Subcutaneous abdominal adipose tissue (tissue), 5 donors: ENCODE data around the gene PRDM4.

ENCODE experiments used
- H3K27ac ChIP-seq: one replicate; pipeline ENCODE4 v1.7.0; 2013; ENCODE audit warnings: low read depth, mild to moderate bottlenecking, inconsistent platforms, low read length, moderate library complexity
- H3K27me3 ChIP-seq, 5 donors: one replicate each; pipeline ENCODE4 v1.7.0; 2013; ENCODE audit warnings: low read length in 5 of 5, inconsistent platforms in 1 of 5; ENCODE audit not compliant: control insufficient read depth in 5 of 5, insufficient read depth in 4 of 5
- H3K36me3 ChIP-seq, 5 donors: one replicate each; pipeline ENCODE4 v1.7.0; 2013; ENCODE audit warnings: low read length in 5 of 5; ENCODE audit not compliant: control insufficient read depth in 5 of 5, insufficient read depth in 5 of 5
- H3K4me1 ChIP-seq, 5 donors: one replicate each; pipeline ENCODE4 v1.7.0; 2013; ENCODE audit warnings: low read length in 5 of 5, mild to moderate bottlenecking in 3 of 5, moderate library complexity in 1 of 5; ENCODE audit not compliant: control insufficient read depth in 5 of 5, insufficient read depth in 5 of 5
- H3K4me3 ChIP-seq, 5 donors: one replicate each; pipeline ENCODE4 v1.7.0; 2013; ENCODE audit warnings: low read length in 5 of 5, low read depth in 1 of 5
- H3K9ac ChIP-seq, 5 donors: one replicate each; pipeline ENCODE4 v1.7.0; 2013; ENCODE audit warnings: low read length in 5 of 5, mild to moderate bottlenecking in 4 of 5, moderate library complexity in 3 of 5
- H3K9me3 ChIP-seq, 5 donors: one replicate each; pipeline ENCODE4 v1.7.0; 2013; ENCODE audit warnings: low read length in 5 of 5; ENCODE audit not compliant: control insufficient read depth in 5 of 5
- donor health status: healthy.
- donor health status: healthy.
- donor health status: healthy.
- donor health status: healthy.
- donor health status: healthy.

Gene PRDM4

GRCh38 chr12:107788281-107788680, 27.3 kb upstream of the PRDM4 start:
- Histone ChIP-seq H3K9me3 (no peaks in the 10 kb centered on the region), H3K4me1 (no peaks in the 10 kb centered on the region), H3K36me3 (no peaks in the 10 kb centered on the region), H3K27ac (no peak overlapping the region), H3K27me3 (peaks cover 0 to 4% (median 0%) of the 10 kb centered on the region in 5 donors), H3K9ac (no peak overlapping the region), H3K4me3 (no peak overlapping the region)

DNA sequence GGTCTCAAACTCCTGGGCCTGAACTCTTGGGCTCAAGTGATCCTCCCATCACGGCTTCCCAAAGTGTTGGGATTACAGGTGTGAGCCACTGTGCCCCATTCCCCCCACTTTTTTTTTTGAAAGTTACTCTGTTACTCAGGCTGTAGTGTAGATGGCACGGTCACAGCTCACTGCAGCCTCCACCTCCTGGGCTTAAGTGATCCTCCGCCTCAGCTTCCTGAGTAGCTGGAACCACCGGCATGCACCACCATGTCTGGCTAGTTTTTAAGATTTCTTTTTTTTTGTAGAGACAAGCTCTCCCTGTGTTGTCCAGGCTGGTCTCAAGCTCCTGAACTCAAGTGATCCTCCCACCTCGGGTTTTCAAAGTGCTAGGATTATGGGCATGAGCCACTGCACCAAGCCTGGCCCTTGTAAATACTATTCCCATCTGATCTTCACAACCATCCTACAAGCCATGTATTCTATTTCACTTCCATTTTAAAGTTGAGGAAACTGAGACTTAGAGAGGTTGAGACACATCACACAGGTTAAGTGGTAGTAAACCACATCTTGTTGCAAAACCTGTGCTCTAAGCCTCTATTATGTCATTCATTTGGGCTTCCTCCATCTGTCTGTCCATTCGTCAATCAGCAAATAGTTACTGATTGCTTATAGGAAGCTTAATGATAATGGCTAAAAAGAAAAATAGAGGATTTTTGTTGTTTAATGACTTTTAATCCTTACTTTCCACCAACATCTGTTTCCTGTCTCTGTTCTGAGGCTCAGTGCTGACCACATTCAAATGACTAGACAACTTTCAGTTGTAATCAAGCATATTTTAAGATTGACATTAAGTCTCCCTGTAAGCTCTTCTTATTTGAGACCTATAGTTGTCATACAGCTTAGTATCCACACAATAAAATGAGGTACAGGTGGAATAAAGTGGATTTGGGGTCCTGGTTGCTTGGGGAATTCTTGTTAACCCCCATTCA, 22.8 kb upstream of the PRDM4 start:
- Histone ChIP-seq H3K36me3 (no peaks in the 10 kb centered on the region), H3K4me3 (no peak overlapping the region), H3K9ac (no peak overlapping the region), H3K27ac (no peak overlapping the region), H3K27me3 (peaks cover 0 to 4% (median 0%) of the 10 kb centered on the region in 5 donors), H3K4me1 (peaks cover 0 to 2% (median 0%) of the 10 kb centered on the region in 5 donors), H3K9me3 (no peaks in the 10 kb centered on the region)

DNA sequence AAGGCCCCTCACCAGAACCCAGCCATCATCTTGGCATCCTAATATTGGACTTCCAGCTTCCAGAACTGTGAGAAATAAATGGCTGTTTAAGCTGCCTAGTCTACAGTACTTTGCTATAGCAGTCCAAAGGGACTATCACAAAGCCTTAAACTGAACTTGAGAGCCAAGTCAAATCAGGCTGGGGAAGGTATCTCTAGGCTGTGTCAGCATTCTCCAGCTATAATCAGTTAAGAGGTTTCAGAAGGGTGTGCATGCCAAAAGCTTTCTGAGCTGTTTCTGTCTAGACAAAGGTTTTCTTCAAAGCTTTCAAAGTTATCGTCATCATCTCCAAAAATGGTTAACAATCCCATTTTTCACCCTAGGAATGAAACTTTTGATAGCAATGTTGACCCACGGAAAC, 21.1 kb upstream of the PRDM4 start:
- H3K4me1 ChIP-seq: peaks cover 0 to 2% (median 0%) of the 10 kb centered on the region in 5 donors
- H3K36me3 ChIP-seq: no peaks in the 10 kb centered on the region
- H3K4me3 ChIP-seq: no peak overlapping the region
- no peak overlapping the region for H3K9ac ChIP-seq
- H3K27me3 ChIP-seq: no peaks in the 10 kb centered on the region
- H3K9me3 ChIP-seq: no peaks in the 10 kb centered on the region
- H3K27ac ChIP-seq: no peak overlapping the region

DNA sequence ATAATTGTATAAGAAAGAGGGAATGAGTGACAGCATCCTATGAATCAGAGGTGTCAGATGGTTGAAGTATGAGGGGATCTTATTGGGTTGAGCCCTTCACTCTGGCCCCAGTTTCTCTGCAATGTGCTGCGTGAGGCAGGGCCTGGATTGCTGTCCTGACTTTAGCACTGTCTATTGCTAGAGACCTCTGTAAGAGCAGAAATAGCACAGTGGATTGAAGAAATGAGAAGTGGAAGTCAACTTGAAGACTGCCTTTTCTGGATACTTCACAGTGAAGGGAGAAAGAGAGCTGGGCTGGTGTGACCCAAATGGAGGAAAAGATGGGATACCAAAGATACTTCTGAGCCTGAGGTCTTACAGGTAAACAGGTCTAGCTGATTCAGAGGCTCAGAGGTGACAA, 19.4 kb upstream of the PRDM4 start:
- no peak overlapping the region for H3K4me3 ChIP-seq
- H3K27ac ChIP-seq: no peak overlapping the region
- H3K27me3 ChIP-seq: peaks cover 3 to 9% (median 8%) of the 10 kb centered on the region in 5 donors
- H3K9ac ChIP-seq: no peak overlapping the region
- peaks cover 0 to 5% (median 4%) of the 10 kb centered on the region in 5 donors for H3K4me1 ChIP-seq
- H3K9me3 ChIP-seq: no peaks in the 10 kb centered on the region
- H3K36me3 ChIP-seq: no peaks in the 10 kb centered on the region

DNA sequence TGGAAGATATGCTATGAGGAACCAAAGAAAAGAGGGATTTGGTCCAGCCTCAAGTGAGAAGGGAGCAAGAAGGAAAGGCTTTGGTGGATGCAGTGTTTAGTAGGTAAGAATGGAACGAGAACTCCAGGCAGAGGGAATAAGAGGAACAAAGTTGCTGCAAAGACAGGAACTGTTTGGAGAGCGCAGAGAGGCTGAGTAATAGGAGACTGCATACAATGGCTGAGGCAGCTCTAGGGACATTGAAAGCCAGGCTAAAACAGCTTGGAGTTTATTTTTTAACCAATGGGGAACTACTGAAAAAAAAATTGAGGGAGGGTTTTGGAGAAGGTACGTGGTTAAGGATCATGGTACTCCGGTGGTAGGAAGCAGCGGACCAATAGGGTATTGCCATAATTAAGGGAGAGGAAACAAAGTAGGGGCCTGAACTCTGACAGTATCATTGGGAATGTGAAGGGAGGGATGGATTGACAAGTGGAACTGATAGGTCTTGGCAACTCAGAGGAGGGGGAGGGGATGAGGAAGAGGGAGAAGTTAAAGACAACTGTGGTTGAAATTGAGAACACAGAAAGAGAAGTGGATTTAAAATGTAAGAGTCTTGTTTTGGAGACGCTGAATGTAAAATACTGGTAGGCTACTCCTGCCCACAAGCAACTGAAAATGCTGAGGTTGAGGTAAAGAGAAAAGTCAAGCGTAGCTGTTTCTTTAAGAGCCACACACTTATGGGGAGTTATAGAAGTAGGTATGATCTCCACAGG, 18.3 kb upstream of the PRDM4 start:
- Histone ChIP-seq H3K4me1 (peaks cover 0 to 10% (median 8%) of the 10 kb centered on the region in 5 donors), H3K36me3 (no peaks in the 10 kb centered on the region), H3K27me3 (peaks cover 12 to 20% (median 16%) of the 10 kb centered on the region in 5 donors), H3K27ac (no peak overlapping the region), H3K4me3 (no peak overlapping the region), H3K9ac (no peak overlapping the region), H3K9me3 (no peaks in the 10 kb centered on the region)

GRCh38 chr12:107778383-107779025, 17.6 kb upstream of the PRDM4 start:
- Histone ChIP-seq H3K36me3 (no peaks in the 10 kb centered on the region), H3K4me1 (peaks cover 0 to 10% (median 8%) of the 10 kb centered on the region in 5 donors), H3K9ac (no peak overlapping the region), H3K27me3 (peaks cover 12 to 24% (median 16%) of the 10 kb centered on the region in 5 donors), H3K4me3 (no peak overlapping the region), H3K27ac (no peak overlapping the region), H3K9me3 (no peaks in the 10 kb centered on the region)

DNA sequence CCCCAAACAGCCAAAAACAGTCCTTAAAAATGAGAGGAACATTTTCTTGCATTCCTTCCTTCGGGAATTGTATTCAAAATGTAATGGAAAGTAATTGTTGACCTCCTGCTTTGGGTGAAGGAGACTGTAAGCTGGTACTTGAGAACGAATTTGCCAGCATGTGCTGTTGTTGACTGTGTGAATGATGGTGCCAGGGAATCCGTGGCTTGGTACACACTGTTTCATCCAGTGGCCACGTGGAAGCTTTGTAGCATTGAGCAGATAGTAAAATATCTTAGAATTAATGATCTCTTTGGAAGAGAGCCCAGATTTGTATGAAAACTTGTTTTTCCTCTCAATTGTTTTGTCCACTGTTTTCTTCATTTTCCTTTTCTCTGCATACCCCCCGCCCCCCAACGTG, 15.2 kb upstream of the PRDM4 start:
- peaks cover 12 to 24% (median 18%) of the 10 kb centered on the region in 5 donors for H3K27me3 ChIP-seq
- H3K9ac ChIP-seq: no peak overlapping the region
- H3K36me3 ChIP-seq: no peaks in the 10 kb centered on the region
- H3K9me3 ChIP-seq: no peaks in the 10 kb centered on the region
- H3K27ac ChIP-seq: no peak overlapping the region
- peaks cover 0 to 10% (median 8%) of the 10 kb centered on the region in 5 donors for H3K4me1 ChIP-seq
- H3K4me3 ChIP-seq: no peak overlapping the region

- Histone ChIP-seq H3K27me3 (peaks cover 12 to 24% (median 18%) of the 10 kb centered on the region in 5 donors), H3K4me1 (peaks cover 0 to 10% (median 7%) of the 10 kb centered on the region in 5 donors), H3K36me3 (no peaks in the 10 kb centered on the region), H3K9me3 (no peaks in the 10 kb centered on the region), H3K27ac (no peak overlapping the region), H3K9ac (no peak overlapping the region), H3K4me3 (peak overlapping the region in 4 of 5 donors; percentile 32 to 51 (median 44))
These were observed 14.3 kb upstream of the PRDM4 start for GRCh38 chr12:107775093-107775721.

- peaks cover 12 to 24% (median 18%) of the 10 kb centered on the region in 5 donors for H3K27me3 ChIP-seq
- peaks cover 0 to 8% (median 6%) of the 10 kb centered on the region in 5 donors for H3K4me1 ChIP-seq
- peak within 1 kb of the TSS in 4 of 5 donors; percentile 32 to 51 (median 44) for H3K4me3 ChIP-seq
- H3K27ac ChIP-seq: no peak within 1 kb of the TSS
- H3K9me3 ChIP-seq: no peaks in the 10 kb centered on the region
- no peak within 1 kb of the TSS for H3K9ac ChIP-seq
- H3K36me3 ChIP-seq: no peaks in the 10 kb centered on the region
These were observed 13.6 kb upstream of the PRDM4 start, which contains the start of gene ASCL4 for GRCh38 chr12:107774349-107775029. TSS of gene ASCL4 (plus strand) at chr12:107774704. CDS start at chr12:107775219, 515 bp downstream.
